Muscle layer of colon (tissue), 2 donors: ENCODE data around the gene PRRC2B.
A peak's percentile ranks its signal among the peaks of the same experiment; 100 is the strongest.

ENCODE experiments used
- H3K27ac ChIP-seq: one replicate; pipeline ENCODE4 v1.7.0; 2013; ENCODE audit warnings: low read depth, mild to moderate bottlenecking, low read length, moderate library complexity
- H3K27me3 ChIP-seq, 2 donors: one replicate each; pipeline ENCODE4 v1.7.0; 2013; ENCODE audit warnings: low read length in 2 of 2, mild to moderate bottlenecking in 2 of 2; ENCODE audit not compliant: insufficient read depth in 2 of 2, control insufficient read depth in 1 of 2
- H3K36me3 ChIP-seq: one replicate; pipeline ENCODE4 v1.7.0; 2013; ENCODE audit warnings: mild to moderate bottlenecking, low read length; ENCODE audit not compliant: insufficient read depth
- H3K4me1 ChIP-seq: one replicate; pipeline ENCODE4 v1.7.0; 2013; ENCODE audit warnings: mild to moderate bottlenecking, low read length; ENCODE audit not compliant: insufficient read depth
- H3K4me3 ChIP-seq, 2 donors: one replicate each; pipeline ENCODE4 v1.7.0; 2013; ENCODE audit warnings: low read length in 2 of 2, low read depth in 1 of 2, mild to moderate bottlenecking in 1 of 2, moderate library complexity in 1 of 2
- H3K9ac ChIP-seq: one replicate; pipeline ENCODE4 v1.7.0; 2013; ENCODE audit warnings: low read length
- H3K9me3 ChIP-seq: one replicate; pipeline ENCODE4 v1.7.0; 2013; ENCODE audit warnings: mild to moderate bottlenecking, low read length
- donor health status: abdominal sarcoma.
- donor health status: Adenocarcinoma of cecum.

Gene PRRC2B

GRCh38 chr9:131484051-131484445 lies 90.2 kb downstream of the PRRC2B start:
- Histone ChIP-seq H3K36me3 (peaks cover 94% of the 10 kb centered on the region), H3K27ac (peak overlapping the region; percentile 1), H3K4me3 (no peak overlapping the region), H3K9me3 (no peaks in the 10 kb centered on the region), H3K4me1 (peaks cover 27% of the 10 kb centered on the region), H3K27me3 (no peaks in the 10 kb centered on the region), H3K9ac (peak overlapping the region; percentile 14)

GRCh38 chr9:131484560-131485185 lies 90.8 kb downstream of the PRRC2B start:
- Histone ChIP-seq H3K4me1 (peaks cover 27% of the 10 kb centered on the region), H3K36me3 (peaks cover 93% of the 10 kb centered on the region), H3K27me3 (no peaks in the 10 kb centered on the region), H3K9me3 (no peaks in the 10 kb centered on the region), H3K9ac (no peak overlapping the region), H3K27ac (peak overlapping the region; percentile 1), H3K4me3 (no peak overlapping the region)

DNA sequence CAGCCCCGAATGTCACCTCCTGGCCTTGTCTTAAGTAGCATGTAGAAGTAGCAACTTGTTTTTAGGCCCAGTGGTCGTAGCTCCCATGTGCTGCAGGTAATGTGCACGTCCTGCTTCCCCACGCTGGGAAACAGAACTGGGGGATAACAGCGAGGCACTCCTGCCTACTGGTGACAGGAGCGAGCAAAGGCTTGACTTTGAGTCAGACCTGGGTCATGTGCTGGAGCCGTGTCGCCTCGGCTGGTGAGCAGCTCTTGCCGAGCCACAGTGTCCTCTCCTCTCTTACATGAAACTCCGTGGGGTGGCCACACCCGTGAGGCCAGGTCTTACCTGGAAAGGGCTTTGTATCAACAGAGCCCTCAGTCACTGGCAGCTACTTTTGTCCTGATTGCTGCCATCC lies 91.3 kb downstream of the PRRC2B start:
- Histone ChIP-seq H3K4me3 (no peak overlapping the region), H3K36me3 (peaks cover 95% of the 10 kb centered on the region), H3K9me3 (no peaks in the 10 kb centered on the region), H3K27ac (no peak overlapping the region), H3K4me1 (peaks cover 27% of the 10 kb centered on the region), H3K27me3 (no peaks in the 10 kb centered on the region), H3K9ac (no peak overlapping the region)

GRCh38 chr9:131485728-131486422 lies 92.0 kb downstream of the PRRC2B start:
- H3K4me1 ChIP-seq: peaks cover 27% of the 10 kb centered on the region
- H3K27me3 ChIP-seq: no peaks in the 10 kb centered on the region
- no peaks in the 10 kb centered on the region for H3K9me3 ChIP-seq
- H3K9ac ChIP-seq: no peak overlapping the region
- H3K4me3 ChIP-seq: no peak overlapping the region
- no peak overlapping the region for H3K27ac ChIP-seq
- H3K36me3 ChIP-seq: peaks cover 95% of the 10 kb centered on the region

DNA sequence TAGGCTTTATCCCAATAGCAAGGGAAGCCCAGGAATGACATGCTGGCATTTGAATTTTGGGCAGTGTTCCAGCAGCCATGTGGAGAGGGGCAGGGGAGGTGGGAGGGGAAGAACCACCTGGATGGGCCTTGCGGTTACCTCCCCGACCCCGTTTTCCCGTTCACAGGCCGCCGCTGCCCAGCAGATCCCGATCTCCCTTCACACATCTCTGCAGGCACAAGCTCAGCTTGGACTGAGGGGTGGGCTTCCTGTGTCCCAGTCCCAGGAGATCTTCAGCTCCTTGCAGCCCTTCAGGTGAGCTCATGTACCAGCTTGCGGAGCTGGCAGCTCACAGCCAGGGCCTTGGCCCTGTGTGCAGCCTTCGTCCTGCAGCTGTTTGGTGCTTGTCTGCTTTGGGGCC lies 93.1 kb downstream of the PRRC2B start:
- Histone ChIP-seq H3K4me1 (peaks cover 23% of the 10 kb centered on the region), H3K36me3 (peaks cover 99% of the 10 kb centered on the region)

GRCh38 chr9:131487621-131488031 lies 93.7 kb downstream of the PRRC2B start:
- Histone ChIP-seq H3K4me1 (peaks cover 16% of the 10 kb centered on the region), H3K27ac (no peak overlapping the region), H3K36me3 (peaks cover 99% of the 10 kb centered on the region), H3K9me3 (no peaks in the 10 kb centered on the region), H3K27me3 (no peaks in the 10 kb centered on the region), H3K9ac (no peak overlapping the region), H3K4me3 (no peak overlapping the region)

More for the DNA sequence above, 93.1 kb downstream of the PRRC2B start:
- H3K4me3 ChIP-seq: no peak overlapping the region
- no peaks in the 10 kb centered on the region for H3K27me3 ChIP-seq
- no peak overlapping the region for H3K9ac ChIP-seq
- no peaks in the 10 kb centered on the region for H3K9me3 ChIP-seq
- no peak overlapping the region for H3K27ac ChIP-seq

GRCh38 chr9:131490514-131490913 lies 96.6 kb downstream of the PRRC2B start:
- no peaks in the 10 kb centered on the region for H3K4me1 ChIP-seq
- H3K9me3 ChIP-seq: no peaks in the 10 kb centered on the region
- no peak overlapping the region for H3K9ac ChIP-seq
- no peak overlapping the region for H3K4me3 ChIP-seq
- H3K27me3 ChIP-seq: no peaks in the 10 kb centered on the region
- H3K27ac ChIP-seq: no peak overlapping the region
- peaks cover 99% of the 10 kb centered on the region for H3K36me3 ChIP-seq

DNA sequence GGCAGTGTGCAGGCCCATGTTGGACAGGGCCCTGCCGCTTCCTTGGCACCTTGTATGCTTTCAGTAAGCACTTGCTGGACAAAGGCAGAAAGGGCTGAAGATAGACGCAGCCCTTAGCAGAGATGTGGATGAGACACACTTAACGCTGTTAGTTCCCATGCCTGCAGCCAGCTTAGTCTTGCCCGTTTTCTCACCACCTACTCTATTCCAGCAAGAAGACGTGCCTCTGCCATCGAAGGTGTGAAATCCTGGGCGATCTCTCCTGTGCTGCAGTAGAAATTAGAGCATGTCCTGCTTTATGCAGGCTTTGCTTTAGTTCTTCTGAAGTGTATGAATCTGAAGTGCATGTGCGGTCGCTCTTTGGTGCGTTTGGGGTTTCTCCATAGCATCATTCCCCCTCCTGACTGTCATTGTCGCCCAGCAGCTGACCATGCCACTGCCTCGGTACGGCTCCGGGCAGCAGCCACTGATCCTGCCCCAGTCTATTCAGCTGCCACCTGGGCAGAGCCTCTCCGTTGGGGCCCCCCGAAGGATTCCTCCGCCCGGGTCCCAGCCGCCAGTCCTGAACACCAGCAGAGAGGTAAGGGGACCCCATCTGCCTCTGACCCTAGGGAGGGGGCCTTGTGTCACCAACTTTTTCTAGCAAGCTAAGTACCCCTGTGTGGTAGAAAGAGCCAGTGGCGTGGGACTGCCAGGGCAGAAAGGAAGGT lies 97.3 kb downstream of the PRRC2B start:
- H3K27ac ChIP-seq: no peak overlapping the region
- H3K4me3 ChIP-seq: no peak overlapping the region
- H3K9ac ChIP-seq: no peak overlapping the region
- no peaks in the 10 kb centered on the region for H3K4me1 ChIP-seq
- H3K9me3 ChIP-seq: no peaks in the 10 kb centered on the region
- no peaks in the 10 kb centered on the region for H3K27me3 ChIP-seq
- H3K36me3 ChIP-seq: peaks cover 99% of the 10 kb centered on the region

GRCh38 chr9:131492070-131492469 lies 98.2 kb downstream of the PRRC2B start:
- Histone ChIP-seq H3K36me3 (peaks cover 99% of the 10 kb centered on the region), H3K4me1 (no peaks in the 10 kb centered on the region), H3K4me3 (no peak overlapping the region), H3K27ac (no peak overlapping the region), H3K9me3 (no peaks in the 10 kb centered on the region), H3K9ac (no peak overlapping the region), H3K27me3 (no peaks in the 10 kb centered on the region)

- no peak overlapping the region for H3K4me3 ChIP-seq
- H3K36me3 ChIP-seq: peaks cover 98% of the 10 kb centered on the region
- H3K4me1 ChIP-seq: no peaks in the 10 kb centered on the region
- H3K9me3 ChIP-seq: no peaks in the 10 kb centered on the region
- no peak overlapping the region for H3K27ac ChIP-seq
- no peaks in the 10 kb centered on the region for H3K27me3 ChIP-seq
- H3K9ac ChIP-seq: no peak overlapping the region
These were observed 100.5 kb downstream of the PRRC2B start for GRCh38 chr9:131494296-131494870.

- peaks cover 90% of the 10 kb centered on the region for H3K36me3 ChIP-seq
- H3K27me3 ChIP-seq: no peaks in the 10 kb centered on the region
- H3K9me3 ChIP-seq: no peaks in the 10 kb centered on the region
- H3K4me3 ChIP-seq: no peak overlapping the region
- no peak overlapping the region for H3K9ac ChIP-seq
- no peak overlapping the region for H3K27ac ChIP-seq
- H3K4me1 ChIP-seq: no peaks in the 10 kb centered on the region
These were observed 101.9 kb downstream of the PRRC2B start for GRCh38 chr9:131495785-131496184.
